T-helper 2 cell treated with Interferon-gamma antibody and Interleukin-4, amounts not matched to agents 5 μg/mL and 100 μg/mL, for 36 hours (primary cell): ENCODE data around the gene APPL2.
"Not testable (repeated sequence)": the region's sequence is repeated elsewhere in the genome, so short reads cannot be mapped to it uniquely, and the experiment has no call there.

ENCODE experiments used
- DNase-seq: peaks from one replicate; pipeline ENCODE4 v3.0.0; 2021; ENCODE audit warnings: low spot score
- H3K27ac Mint-ChIP-seq: one replicate; pipeline ENCODE4 v1.8.0; 2021; ENCODE audit warnings: mild to moderate bottlenecking, mixed read lengths
- H3K27me3 Mint-ChIP-seq: one replicate; pipeline ENCODE4 v1.8.0; 2021; ENCODE audit warnings: low read depth, mixed read lengths
- H3K36me3 Mint-ChIP-seq: one replicate; pipeline ENCODE4 v1.8.0; 2021; ENCODE audit warnings: low read depth, mixed read lengths
- H3K4me1 Mint-ChIP-seq: one replicate; pipeline ENCODE4 v1.8.0; 2021; ENCODE audit warnings: low read depth, mixed read lengths
- H3K4me3 Mint-ChIP-seq: one replicate; pipeline ENCODE4 v1.8.0; 2022; ENCODE audit warnings: mild to moderate bottlenecking, moderate library complexity, mixed read lengths
- H3K9me3 Mint-ChIP-seq: one replicate; pipeline ENCODE4 v1.8.0; 2021; ENCODE audit warnings: mixed read lengths

Gene APPL2

GRCh38 chr12:105205322-105206048, 30.5 kb downstream of the APPL2 start:
- Mint-ChIP-seq H3K27me3 (no peaks in the 10 kb centered on the region), H3K4me1 (peaks cover 2% of the 10 kb centered on the region), H3K9me3 (no peaks in the 10 kb centered on the region), H3K36me3 (peaks cover 26% of the 10 kb centered on the region), H3K4me3 (no peak overlapping the region), H3K27ac (peak overlapping the region; percentile 2)
- no peak for DNase-seq

GRCh38 chr12:105204916-105205315, 31.1 kb downstream of the APPL2 start:
- peaks cover 2% of the 10 kb centered on the region for H3K4me1 Mint-ChIP-seq
- H3K36me3 Mint-ChIP-seq = peaks cover 26% of the 10 kb centered on the region
- H3K27ac Mint-ChIP-seq = no peak overlapping the region
- H3K9me3 Mint-ChIP-seq = no peaks in the 10 kb centered on the region
- H3K4me3 Mint-ChIP-seq = no peak overlapping the region
- no peaks in the 10 kb centered on the region for H3K27me3 Mint-ChIP-seq
- peak; percentile 45 for DNase-seq

DNA sequence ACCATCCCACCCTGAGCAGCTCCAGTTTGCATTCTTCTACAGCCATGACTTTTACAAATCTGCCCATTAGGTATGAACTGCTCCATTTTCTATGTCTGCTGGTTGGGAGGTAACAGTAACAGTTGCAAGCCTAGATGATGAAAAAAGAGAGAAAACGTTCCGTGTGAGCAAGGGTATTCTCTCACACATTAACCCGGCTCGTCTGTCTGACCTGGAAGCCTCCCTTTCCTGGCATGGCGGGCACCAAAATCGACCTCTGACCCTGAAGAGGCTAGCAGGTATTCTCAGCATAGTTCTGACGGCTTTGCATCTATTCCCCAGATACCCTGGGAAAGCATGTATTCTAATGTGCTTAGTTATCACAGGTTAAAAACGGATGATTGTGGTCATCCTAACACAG, 31.8 kb downstream of the APPL2 start:
- peaks cover 25% of the 10 kb centered on the region for H3K36me3 Mint-ChIP-seq

GRCh38 chr12:105202202-105202601, 33.8 kb downstream of the APPL2 start:
- H3K27me3 Mint-ChIP-seq = no peaks in the 10 kb centered on the region
- H3K9me3 Mint-ChIP-seq = no peaks in the 10 kb centered on the region
- H3K4me1 Mint-ChIP-seq = peaks cover 2% of the 10 kb centered on the region
- H3K4me3 Mint-ChIP-seq = no peak overlapping the region
- DNase-seq = no peak
- peaks cover 15% of the 10 kb centered on the region for H3K36me3 Mint-ChIP-seq
- no peak overlapping the region for H3K27ac Mint-ChIP-seq

More for the DNA sequence above, 31.8 kb downstream of the APPL2 start:
- Mint-ChIP-seq H3K27ac (no peak overlapping the region), H3K9me3 (no peaks in the 10 kb centered on the region), H3K4me3 (no peak overlapping the region), H3K27me3 (no peaks in the 10 kb centered on the region), H3K4me1 (peaks cover 2% of the 10 kb centered on the region)
- DNase-seq = no peak

DNA sequence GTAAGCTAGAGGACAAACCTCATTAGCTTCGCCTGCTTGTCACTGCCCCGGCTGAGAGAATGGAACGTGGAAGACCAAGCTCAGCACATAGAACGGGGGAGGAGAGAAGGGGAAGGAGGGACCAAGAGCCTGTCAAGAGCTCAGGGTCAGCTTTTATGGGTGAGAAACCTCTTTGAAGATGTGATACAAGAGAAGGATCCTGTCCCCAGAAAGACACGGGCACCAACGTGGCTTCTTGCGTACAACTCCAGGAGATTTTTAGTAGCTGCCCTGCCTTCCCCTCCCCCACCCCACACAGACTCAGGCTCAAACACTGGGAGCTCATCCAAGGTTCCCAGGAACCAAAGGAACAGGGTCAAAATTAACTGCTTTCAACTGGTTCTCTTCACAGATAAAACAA, 34.7 kb downstream of the APPL2 start:
- Mint-ChIP-seq H3K36me3 (peaks cover 11% of the 10 kb centered on the region), H3K27me3 (no peaks in the 10 kb centered on the region), H3K4me3 (no peak overlapping the region), H3K9me3 (no peaks in the 10 kb centered on the region), H3K27ac (no peak overlapping the region), H3K4me1 (peaks cover 2% of the 10 kb centered on the region)
- no peak for DNase-seq

- H3K9me3 Mint-ChIP-seq = no peaks in the 10 kb centered on the region
- H3K27ac Mint-ChIP-seq = no peak overlapping the region
- no peaks in the 10 kb centered on the region for H3K4me1 Mint-ChIP-seq
- H3K27me3 Mint-ChIP-seq = no peaks in the 10 kb centered on the region
- peaks cover 15% of the 10 kb centered on the region for H3K36me3 Mint-ChIP-seq
- H3K4me3 Mint-ChIP-seq = no peak overlapping the region
- no peak for DNase-seq
Measured at GRCh38 chr12:105200385-105200784, 35.6 kb downstream of the APPL2 start.

- H3K36me3 Mint-ChIP-seq = peaks cover 15% of the 10 kb centered on the region
- no peak overlapping the region for H3K4me3 Mint-ChIP-seq
- no peak overlapping the region for H3K27ac Mint-ChIP-seq
- no peaks in the 10 kb centered on the region for H3K4me1 Mint-ChIP-seq
- no peaks in the 10 kb centered on the region for H3K27me3 Mint-ChIP-seq
- no peak for DNase-seq
- H3K9me3 Mint-ChIP-seq = no peaks in the 10 kb centered on the region
Measured at GRCh38 chr12:105198961-105199360, 37.0 kb downstream of the APPL2 start.

DNA sequence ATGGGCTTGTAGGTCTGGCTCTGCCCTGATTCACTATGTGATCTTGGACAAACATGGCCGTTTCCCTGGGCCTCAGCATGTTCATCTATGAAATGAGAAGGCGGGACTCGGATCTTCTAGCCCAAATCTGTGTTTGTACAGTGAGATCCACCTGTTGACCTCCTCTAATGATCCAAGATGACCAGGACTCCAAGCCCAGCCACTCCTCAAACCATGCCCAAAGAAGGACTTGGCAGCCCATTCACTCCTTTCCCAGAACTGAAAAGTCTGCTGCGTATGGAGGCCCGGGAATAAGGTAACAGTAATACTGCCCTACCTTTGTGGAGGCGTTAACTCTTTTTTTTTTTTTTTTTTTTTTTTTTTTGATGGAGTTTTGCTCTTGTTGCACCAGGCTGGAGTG, 39.9 kb downstream of the APPL2 start:
- H3K4me1 Mint-ChIP-seq = no peaks in the 10 kb centered on the region
- peaks cover 24% of the 10 kb centered on the region for H3K36me3 Mint-ChIP-seq
- no peaks in the 10 kb centered on the region for H3K9me3 Mint-ChIP-seq
- DNase-seq = no peak
- no peaks in the 10 kb centered on the region for H3K27me3 Mint-ChIP-seq
- H3K4me3 Mint-ChIP-seq = no peak overlapping the region
- H3K27ac Mint-ChIP-seq = no peak overlapping the region

- no peak for DNase-seq
- Mint-ChIP-seq H3K4me3 (no peak overlapping the region), H3K4me1 (no peaks in the 10 kb centered on the region), H3K27me3 (no peaks in the 10 kb centered on the region), H3K36me3 (peaks cover 33% of the 10 kb centered on the region), H3K9me3 (no peaks in the 10 kb centered on the region), H3K27ac (no peak overlapping the region)
Measured at GRCh38 chr12:105194947-105195346, 41.0 kb downstream of the APPL2 start.

GRCh38 chr12:105192624-105193225, 43.2 kb downstream of the APPL2 start:
- no peak overlapping the region for H3K4me3 Mint-ChIP-seq

GRCh38 chr12:105190530-105190929, 45.4 kb downstream of the APPL2 start:
- Mint-ChIP-seq H3K4me1 (no peaks in the 10 kb centered on the region), H3K36me3 (peaks cover 48% of the 10 kb centered on the region), H3K9me3 (no peaks in the 10 kb centered on the region), H3K4me3 (no peak overlapping the region), H3K27me3 (no peaks in the 10 kb centered on the region), H3K27ac (no peak overlapping the region)
- no peak for DNase-seq

More at GRCh38 chr12:105192624-105193225, 43.2 kb downstream of the APPL2 start:
- peaks cover 47% of the 10 kb centered on the region for H3K36me3 Mint-ChIP-seq
- DNase-seq = no peak
- no peaks in the 10 kb centered on the region for H3K4me1 Mint-ChIP-seq
- no peaks in the 10 kb centered on the region for H3K27me3 Mint-ChIP-seq
- H3K9me3 Mint-ChIP-seq = no peaks in the 10 kb centered on the region
- H3K27ac Mint-ChIP-seq = no peak overlapping the region

- Mint-ChIP-seq H3K4me3 (no peak overlapping the region), H3K36me3 (peaks cover 54% of the 10 kb centered on the region), H3K27me3 (no peaks in the 10 kb centered on the region), H3K9me3 (no peaks in the 10 kb centered on the region), H3K27ac (peak overlapping the region; percentile 5), H3K4me1 (no peaks in the 10 kb centered on the region)
- DNase-seq = no peak
Measured at GRCh38 chr12:105189293-105189692, 46.7 kb downstream of the APPL2 start.

GRCh38 chr12:105183976-105184375, 52.0 kb downstream of the APPL2 start:
- not testable (repeated sequence) for H3K27ac Mint-ChIP-seq, H3K4me3 Mint-ChIP-seq, H3K27me3 Mint-ChIP-seq, DNase-seq, H3K4me1 Mint-ChIP-seq
- Mint-ChIP-seq H3K9me3 (peaks cover 36% of the 10 kb centered on the region), H3K36me3 (peaks cover 81% of the 10 kb centered on the region)

DNA sequence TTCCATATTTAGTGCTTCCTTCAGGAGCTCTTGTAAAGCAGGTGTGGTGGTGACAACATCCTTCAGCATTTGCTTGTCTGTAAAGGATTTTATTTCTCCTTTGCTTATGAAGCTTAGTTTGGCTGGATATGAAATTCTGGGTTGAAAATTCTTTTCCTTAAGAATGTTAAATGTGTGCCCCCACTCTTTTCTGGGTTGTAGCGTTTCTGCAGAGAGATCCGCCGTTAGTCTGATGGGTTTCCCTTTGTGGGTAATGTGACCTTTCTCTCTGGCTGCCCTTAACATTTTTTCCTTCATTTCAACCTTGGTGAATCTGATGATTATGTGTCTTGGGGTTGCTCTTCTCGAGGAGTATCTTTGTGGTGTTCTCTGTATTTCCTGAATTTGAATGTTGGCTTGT, 52.6 kb downstream of the APPL2 start:
- not testable (repeated sequence) for H3K27ac Mint-ChIP-seq, DNase-seq, H3K4me3 Mint-ChIP-seq, H3K27me3 Mint-ChIP-seq, H3K4me1 Mint-ChIP-seq
- H3K9me3 Mint-ChIP-seq = peaks cover 36% of the 10 kb centered on the region
- peaks cover 78% of the 10 kb centered on the region for H3K36me3 Mint-ChIP-seq
